HG02763 (cell line): ENCODE results near the gene NTM.

Source experiments
- ATAC-seq: cut with Tn5 transposase; IDR thresholded peaks from one replicate; pipeline ENCODE4 v1.9.1; 2021; ENCODE audit warnings: mild to moderate bottlenecking, moderate library complexity; ENCODE audit not compliant: unreplicated experiment

NTM gene

DNA sequence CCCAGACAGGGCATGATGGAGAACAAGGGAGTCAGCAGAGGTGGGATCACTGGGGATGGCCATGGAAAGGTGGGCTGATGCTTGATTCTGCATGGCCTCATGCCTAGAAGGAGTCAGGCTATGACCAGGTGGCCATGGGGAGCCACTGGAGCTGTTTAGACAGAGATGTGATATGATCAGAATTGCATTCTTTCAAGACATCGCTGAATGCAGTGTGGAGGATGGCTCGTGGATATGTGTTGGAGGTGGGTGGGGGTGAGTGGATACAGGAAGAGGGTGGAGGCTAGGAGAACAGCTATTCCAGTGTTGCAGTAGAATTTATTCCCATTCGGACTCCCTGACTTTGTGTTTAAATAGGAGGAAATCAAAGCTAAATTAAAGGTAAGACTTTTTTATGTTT lies 841.1 kb downstream of the NTM start:
- ATAC-seq = no peak

DNA sequence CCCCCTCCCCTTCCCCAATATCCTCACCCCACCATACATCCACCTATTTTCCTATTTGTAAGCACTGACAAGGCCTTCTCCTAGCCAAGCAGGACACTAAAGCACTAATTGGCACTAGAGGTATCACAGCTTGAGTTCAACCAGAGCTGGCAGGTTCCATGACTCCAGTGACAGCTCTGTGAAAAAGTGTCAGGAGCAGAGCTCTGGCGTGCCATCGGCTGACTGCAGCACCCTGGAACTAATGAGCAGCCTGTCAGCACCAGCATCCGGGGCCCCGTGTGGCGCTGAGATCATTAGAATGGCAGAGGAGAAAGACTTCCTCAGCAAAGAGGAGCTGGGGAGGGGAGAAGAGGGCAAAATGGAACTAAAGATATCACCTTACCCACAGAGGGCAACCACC lies 847.4 kb downstream of the NTM start:
- no peak for ATAC-seq

DNA sequence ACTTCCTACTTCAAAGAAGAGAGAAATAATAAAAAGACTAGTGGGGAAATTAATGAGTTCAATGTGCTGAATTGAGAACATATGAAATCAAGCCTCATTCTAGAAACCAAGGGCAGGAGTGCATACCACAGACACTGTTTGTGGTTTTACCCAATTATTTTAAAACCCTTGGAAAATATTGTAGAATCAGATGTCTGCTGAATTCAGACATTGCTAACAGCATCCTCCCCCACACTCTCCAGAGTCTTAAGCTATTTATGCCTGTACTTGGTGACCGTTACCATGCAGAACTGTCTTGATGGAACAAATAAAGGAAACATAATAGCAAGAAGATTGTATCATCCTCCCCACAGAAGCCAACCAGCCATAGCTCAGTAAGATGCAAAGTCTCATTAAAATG lies 850.1 kb downstream of the NTM start:
- no peak for ATAC-seq

DNA sequence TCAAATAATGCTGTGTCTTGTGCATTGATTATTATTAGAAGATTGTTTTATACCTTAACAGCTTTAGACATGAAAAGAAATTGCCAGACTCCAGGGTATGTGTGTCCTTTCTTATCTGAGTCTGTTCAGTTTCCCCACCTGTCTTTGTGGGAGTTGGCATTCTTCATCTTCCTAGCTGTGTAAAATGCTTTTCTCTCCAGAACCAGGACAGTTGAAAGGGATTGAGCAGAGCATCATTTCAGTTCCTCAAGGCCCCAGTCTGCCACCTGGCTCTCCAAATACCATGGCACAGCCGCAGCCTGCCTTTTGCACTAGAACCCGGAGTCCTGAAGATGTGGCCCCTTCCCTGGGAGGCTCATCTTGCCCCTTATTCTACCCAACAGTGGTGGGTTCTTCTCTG lies 851.9 kb downstream of the NTM start:
- no peak for ATAC-seq

DNA sequence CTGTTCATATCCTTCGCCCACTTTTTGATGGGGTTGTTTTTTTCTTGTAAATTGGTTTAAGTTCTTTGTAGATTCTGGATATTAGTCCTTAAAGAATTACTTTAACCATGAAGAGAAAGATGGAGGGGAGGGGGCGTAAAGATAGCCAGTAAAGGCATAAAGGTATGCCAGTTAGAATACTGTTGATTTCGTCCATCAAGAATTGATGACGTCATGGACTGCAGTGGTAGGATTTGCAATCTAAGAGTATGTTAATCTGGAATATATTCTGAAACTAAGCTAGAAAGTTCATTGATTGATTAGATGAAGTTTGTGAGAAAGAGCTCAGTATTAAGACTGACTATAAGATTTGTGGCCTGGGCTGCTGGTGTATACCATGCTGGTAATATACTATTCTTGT lies 856.1 kb downstream of the NTM start:
- no peak for ATAC-seq

DNA sequence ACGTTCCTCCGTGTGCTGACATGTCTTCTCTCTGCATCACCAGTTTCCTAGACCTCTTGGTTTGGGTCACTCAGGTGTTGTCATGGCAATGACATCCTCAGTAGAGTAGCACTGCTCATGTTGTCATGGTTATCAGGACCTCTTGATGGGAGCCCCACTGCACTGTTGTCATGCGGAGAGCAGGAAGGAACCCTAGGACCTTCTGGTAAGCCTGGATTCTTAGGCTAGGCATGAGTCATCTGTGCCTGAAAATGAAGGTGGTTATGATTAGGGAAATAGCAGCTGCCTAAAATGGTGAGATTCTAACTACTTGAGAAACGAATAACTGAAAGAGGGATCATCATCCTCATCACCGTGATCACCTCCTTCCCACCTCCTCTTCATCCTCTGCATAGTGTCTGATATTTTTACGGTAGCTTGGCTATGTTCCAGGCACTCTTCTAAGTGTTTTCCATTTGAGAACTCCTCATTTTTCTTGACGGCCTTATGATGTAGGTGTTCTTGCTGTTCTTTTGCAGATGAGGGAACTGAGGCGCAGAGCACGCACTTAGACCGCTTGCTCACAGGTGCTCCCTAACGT lies 858.4 kb downstream of the NTM start:
- ATAC-seq = no peak

DNA sequence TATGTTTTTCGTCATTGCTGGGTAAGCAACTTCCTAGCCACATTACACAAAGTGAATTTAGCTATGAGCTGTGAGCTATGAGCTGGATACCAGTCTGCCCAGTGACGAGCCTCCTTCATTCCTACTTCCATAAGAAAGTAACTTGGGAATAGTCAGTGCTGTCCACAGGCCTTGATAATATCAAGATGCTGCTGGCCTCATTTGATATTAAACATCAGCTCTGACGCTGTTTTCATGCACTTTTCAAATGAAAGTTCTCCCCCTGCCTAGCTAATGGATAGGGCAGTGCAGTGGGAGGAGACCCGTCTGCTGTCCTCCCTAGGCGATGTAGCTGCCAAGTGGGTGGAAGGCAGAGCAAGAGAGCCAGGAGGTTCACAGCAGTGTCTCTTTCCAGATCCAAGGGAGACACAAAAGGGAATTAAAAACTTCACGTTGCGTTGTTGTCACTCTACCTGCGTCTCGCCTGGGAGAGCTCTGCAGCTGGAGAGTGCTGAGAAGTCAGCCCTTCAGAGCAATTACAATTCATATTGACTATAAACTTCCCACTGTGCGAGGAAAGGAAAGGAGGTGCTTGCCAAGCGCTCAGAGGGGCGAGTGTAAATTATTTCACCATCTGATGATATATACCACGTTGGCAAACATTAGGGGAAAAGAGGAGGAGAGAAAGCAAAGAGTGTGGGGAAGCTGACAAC lies 861.4 kb downstream of the NTM start:
- ATAC-seq = no peak

DNA sequence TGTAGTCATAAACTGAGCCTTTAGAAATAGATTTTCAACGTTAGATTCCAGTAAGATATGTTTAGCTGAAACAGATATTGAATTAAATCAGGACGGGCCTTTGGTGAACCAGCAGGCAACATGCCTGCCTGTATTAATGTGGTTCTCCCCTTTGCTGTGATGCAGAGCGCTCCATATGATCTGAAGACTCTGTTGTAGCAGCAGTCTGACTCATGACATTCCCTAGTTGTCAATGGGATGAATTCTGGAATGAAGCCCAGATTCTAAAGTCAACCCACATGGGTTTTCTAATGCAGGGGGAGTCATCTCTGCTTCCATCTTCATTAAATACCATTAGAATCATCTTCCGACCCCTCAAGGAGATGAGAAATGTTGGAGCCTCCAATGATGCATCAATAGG lies 864.5 kb downstream of the NTM start:
- ATAC-seq = no peak

DNA sequence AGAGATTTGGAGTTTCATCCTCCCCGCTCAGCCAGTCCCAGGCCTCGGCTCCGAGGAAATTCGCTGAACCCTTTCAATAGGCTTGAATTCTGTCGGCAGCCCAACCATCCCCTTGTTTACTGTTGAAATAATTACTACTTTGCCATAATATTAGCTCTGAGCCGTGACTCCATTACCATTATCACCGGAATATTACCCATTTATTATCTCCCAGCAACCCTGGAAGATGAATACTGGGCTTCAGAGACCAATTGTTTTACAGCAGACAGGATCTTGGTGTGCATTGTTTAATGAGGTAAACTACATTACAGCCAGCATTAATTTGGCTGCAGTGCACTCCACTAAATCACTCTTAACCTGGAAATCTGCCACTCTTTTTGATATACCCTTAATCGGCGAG lies 867.4 kb downstream of the NTM start:
- no peak for ATAC-seq

DNA sequence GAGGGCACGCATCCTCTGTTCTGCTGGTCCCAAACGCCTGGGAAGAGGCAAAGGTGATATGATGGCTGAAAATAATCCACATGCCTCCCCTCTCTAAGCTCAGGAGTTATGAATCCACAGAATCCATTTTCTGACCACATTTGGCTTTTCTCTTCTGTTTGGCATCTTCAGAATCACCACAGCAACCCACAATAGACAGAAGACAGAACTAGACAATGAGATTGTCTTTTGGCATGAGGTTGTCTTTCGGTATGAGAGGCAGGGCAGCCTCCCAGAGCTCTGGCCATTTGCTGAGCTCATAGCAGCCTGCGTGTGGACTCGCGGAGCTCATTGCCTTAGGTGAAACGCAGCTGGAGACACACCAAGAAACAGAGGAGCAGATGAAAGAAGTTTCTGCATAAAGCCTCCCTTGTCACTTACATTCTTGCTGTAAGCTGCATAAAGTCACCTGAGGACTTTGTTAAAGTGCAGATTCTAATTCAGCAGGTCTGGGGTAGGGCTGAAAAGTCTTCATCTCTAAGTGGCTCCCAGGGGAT lies 868.0 kb downstream of the NTM start:
- no peak for ATAC-seq

DNA sequence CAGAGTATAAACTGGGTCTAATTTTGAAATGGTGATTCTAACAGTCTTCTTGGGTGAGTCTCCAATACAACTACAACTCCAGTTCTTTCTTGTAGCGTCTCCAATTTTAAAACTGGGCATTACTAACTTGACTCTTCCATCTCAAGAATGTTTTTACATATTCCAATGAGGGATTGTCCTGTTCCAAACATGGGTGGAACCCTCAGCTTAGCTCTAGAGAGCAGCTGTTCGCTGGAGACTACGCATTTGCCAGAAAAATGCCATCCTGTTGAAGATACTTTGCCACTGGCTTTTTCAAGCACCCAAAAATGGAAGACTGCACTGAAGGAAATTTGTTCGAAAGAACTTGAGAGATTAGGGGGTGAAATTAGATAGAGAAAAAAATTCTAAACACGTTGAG lies 870.0 kb downstream of the NTM start:
- ATAC-seq = no peak

DNA sequence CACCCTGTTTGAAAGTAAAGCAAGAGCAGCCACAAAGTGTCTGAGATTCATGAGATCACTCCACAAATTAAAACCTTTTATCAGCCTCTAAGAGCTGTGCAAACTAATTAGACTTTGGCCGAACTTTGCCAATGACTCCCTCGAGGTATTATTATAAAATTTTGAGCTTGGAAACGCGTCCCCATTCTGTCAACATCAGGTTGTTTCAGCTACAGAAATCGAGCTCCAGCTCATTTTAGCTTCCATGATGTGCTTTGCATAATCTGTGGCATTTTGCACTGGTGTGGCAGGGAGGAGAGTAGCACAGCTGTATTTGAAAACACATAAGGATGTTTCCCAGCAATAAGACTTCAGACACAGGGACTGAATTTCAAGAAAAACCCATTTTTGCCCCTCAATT lies 872.2 kb downstream of the NTM start:
- ATAC-seq = no peak

DNA sequence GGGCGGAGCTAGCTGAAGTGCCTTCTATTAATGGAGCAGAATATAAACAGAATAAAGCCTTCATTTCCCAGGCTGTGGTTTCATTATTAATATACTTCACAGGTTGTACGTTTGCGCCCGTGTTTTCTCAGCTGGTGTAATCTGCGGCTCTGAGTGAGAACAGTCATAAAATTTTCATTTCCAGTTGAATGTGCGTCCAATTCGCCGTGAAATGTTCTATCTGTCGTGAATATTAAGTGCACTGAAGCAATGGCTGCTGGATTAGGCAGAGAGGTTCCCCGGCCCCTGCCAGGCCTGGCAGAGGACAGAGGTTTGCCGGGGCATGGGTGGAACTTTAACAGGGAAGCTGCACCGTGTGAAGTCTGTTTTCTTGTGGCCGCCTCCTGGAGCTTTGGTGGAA lies 874.4 kb downstream of the NTM start:
- no peak for ATAC-seq

DNA sequence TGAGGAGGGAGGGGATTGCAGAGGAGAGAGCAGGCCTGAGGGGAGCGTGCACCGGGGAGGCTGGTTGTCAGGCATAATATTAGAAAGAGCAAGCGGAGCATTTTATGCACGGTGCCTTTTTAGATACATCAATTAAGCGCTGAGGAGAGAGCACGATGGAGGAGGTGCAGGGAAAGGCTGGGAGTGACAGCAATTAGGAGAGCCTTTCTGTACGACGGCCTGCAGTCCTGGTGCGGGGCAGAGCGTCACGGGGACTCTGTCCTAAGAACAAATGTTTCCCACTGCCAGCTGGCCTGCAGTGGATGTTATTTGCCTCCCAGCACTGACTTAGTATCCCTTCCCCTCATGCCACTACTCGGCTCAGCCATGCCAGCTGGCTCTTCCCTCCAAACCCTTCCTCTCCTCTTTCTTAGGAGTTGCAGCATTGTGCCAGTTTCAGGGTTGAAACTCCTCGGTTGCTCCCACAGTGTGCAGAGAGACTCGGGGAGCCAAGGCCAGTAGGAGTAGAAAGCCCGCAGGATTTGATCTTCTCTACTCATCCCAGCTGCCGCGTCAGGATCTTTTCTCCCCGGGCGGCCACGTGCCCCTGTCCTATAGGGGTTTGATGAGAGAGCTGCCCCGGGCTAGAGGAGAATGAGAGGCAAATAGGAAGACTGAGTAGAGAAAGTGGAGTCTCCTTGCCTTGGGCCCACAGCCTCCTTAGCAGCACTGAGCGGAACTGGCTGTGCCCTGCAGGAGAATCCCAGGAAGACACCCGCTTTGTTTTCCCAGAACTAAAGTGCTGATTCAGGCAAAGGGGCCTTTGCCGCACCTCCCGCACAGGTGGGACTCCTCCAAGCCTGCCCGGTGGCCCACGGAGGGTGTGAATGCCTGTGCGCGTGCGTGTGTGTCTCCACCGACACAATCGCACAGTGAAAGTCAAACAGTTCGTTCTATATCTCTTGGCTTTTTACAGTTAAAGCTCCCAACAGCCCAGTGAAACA lies 875.3 kb downstream of the NTM start:
- no peak for ATAC-seq

DNA sequence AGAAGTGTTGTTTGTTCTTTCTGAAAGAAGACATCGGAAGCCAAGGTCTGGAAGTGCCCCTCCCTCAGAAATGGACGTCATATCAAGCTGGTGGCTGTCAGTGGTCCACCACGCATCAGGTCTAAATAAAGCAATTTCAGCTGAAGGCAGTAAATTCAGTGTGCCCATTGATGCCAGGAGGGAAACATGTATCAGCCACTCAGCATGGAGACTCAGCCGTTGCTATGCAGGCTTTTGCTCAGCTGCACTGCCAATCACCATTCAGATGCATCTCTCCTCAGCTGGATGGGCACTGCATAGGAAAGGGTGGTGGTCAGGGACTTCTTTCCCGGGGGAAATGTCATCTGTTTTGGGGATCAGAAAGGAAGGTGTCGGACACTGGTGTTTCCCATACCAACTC lies 878.2 kb downstream of the NTM start:
- no peak for ATAC-seq

DNA sequence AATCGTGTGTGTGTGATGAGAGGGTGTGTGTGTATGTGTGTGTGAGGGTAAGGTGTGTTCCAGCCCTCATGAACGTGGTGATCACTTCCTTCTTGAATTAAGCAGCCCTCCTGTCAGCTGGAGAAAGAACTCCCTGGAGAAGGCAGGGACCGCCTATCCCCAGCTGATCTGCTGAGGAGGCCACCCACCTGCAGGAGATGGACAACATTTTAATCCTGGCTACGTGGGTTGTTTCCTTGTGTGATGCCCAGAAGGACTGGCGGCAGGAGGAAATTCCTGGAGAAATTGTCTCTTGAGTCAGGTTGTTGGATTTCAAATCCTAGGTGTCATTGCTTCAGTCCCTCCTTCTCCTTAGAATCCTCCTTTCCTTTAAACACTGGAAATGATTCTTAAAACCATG lies 878.8 kb downstream of the NTM start:
- ATAC-seq = no peak

DNA sequence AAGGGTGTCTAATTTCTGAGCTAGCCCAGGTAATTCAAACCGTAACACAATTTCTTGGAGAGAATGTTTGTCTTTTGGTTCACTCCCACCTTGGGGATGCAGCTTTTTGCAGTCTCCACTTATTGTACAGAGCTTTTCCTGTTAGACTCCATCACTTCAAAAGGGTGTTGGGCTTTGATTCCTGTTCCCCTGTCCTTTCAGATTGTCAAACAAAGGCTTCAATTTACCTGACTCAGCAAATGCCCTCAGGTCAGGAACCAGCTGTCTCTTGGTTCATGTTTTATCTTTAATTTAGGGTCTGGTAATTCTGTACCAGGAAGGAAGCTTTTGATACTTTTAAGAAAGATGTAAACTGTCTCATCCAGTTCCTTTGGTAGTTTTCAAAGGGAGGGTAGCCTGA lies 880.6 kb downstream of the NTM start:
- no peak for ATAC-seq

DNA sequence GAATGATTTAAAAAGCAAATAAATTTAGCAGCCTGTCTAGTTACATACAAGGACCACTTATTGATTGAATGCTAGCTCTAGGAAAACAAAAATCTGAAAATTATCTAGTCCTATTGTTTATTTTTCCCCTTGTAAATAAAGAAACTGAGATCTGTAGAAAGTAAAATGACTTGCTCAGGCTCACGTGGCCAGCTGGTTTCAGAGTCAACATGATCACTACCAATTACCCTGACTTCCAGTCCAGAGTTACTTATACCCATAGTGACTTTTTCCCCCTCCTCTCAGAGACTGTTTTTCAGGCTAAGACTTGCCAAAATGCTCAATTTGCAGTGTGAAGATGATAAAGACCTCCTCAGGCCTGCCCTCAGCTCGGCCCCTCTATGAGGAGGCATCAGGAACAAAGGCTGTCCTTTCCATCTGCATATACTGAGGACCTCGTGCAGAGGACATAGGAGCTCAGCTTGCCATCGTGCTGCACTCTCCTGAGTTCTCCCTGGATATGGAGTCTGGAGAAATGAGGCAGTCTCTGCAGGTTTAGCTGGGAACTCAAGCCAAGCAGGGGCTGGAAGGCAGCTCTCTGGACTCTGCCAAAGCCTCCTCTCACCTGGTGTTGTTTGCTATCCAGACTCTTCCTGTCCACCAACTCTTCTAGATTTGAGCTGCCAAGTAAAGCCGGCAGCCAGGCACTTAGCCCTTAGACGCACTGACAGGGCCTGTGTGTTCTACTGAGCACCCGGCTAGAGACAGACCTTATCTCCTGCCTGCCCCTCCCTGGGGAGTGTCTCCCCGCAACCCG lies 883.3 kb downstream of the NTM start:
- no peak for ATAC-seq

DNA sequence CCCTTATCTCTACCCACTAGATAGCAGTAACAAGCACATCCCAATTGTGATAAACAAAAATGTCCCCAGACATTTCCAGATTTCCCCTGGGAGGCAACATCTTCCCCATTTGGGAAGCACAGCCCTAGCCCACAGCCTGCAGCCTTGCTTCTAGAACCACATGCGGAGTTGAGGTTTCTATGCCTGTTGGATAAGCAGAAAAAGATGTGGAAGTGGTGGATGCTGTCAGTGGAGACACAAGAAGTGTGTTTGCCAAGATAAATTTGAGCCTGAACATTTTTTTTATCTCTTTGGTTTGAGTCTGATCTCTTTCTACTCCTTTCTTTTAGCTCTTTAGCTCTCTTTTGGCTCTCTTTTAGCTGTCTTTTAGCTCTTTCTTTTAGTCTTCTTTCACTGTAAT lies 884.5 kb downstream of the NTM start:
- no peak for ATAC-seq

DNA sequence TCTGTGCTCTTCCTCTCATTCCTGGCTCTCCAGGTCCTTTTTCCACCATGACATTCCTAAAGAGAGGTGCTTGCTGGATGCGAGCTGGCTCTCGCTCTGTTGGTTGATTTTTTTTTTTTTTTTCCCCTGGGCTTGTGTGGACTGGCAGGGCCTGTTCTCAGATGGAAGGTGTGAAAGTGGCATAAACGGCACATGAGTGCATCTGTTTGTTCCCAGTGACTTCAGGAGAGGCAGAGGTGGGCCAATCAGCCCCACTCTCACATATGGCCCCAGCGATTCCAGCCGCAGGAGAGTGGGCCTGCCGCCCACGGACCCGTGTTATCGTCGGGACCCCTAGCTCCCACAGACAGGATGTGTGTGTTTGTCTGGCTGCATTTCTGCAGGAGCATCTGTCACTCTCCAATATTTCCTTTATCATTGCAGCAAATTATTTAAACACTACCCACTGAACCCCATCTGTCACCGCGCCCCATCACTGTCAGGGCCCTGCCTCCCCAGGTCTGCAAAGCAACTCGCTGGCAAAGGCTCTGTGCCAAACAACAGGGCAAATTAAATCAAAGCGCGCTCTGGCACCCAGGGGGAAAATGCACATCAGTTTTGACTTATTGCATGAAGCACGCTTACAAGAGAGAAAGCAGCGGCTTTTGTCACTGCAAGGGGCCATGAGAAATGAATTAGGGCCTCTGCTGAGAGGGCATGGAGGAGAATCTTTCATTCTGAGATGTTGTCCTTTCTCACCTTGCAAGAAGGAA lies 886.3 kb downstream of the NTM start:
- ATAC-seq = no peak
